Keratinocyte (primary cell): Measurements from ENCODE around the gene SECTM1. TPM values are rescaled to one million over a fixed set of nuclear protein-coding genes. Genes with fewer than 3 reads are reported as not detected.
A peak's percentile ranks its signal among the peaks of the same experiment; 100 is the strongest.

ENCODE experiments used
- DNase-seq: peaks from one replicate; pipeline ENCODE4 v3.0.0-alpha.2; 2011; ENCODE audit warnings: low read depth, missing footprints, low spot score
- FAIRE-seq: peaks from 2 replicates; lab custom pipeline; 2011; peaks lifted over from hg19 to GRCh38; lab: Jason Lieb, UNC
- H2AFZ ChIP-seq: 2 replicates; pipeline ENCODE4 v1.6.0; 2012; ENCODE audit warnings: low read length, control low read depth, inconsistent platforms; ENCODE audit not compliant: control insufficient read depth
- H3K27ac ChIP-seq: 2 replicates; pipeline ENCODE4 v1.5.1; 2011; ENCODE audit warnings: low read length; ENCODE audit not compliant: control insufficient read depth, insufficient read depth
- H3K27me3 ChIP-seq: 3 replicates; pipeline ENCODE4 v1.6.0; 2011; ENCODE audit warnings: low read length; ENCODE audit not compliant: control insufficient read depth, insufficient read depth; ENCODE audit errors: extremely low read depth
- H3K36me3 ChIP-seq, 2 experiments: 2 replicates in 1 of 2; 3 replicates in 1 of 2; pipeline ENCODE4 v1.5.1; 2011; ENCODE audit warnings: low read length in 2 of 2, mild to moderate bottlenecking in 1 of 2; ENCODE audit not compliant: control insufficient read depth in 2 of 2, insufficient read depth in 2 of 2; ENCODE audit errors: extremely low read depth in 1 of 2
- H3K4me1 ChIP-seq: 3 replicates; pipeline ENCODE4 v1.5.1; 2011; ENCODE audit warnings: low read length; ENCODE audit not compliant: control insufficient read depth, insufficient read depth; ENCODE audit errors: extremely low read depth
- H3K4me2 ChIP-seq: 3 replicates; pipeline ENCODE4 v1.6.0; 2011; ENCODE audit warnings: low read depth, low read length; ENCODE audit not compliant: control insufficient read depth, insufficient read depth; ENCODE audit errors: extremely low read depth
- H3K4me3 ChIP-seq, 3 experiments: fragments of 200-600 bp in 1 of 3; sonication (generic) in 1 of 3; 2 replicates in 2 of 3; 3 replicates in 1 of 3; pipeline ENCODE4 v1.5.1; 2011 to 2016; ENCODE audit warnings: low read length in 3 of 3, mild to moderate bottlenecking in 3 of 3, control low read depth in 2 of 3, inconsistent platforms in 1 of 3, low read depth in 1 of 3, mixed read lengths in 1 of 3, mixed run types in 1 of 3, moderate library complexity in 1 of 3; ENCODE audit not compliant: control insufficient read depth in 2 of 3, insufficient read depth in 2 of 3; ENCODE audit errors: extremely low read depth in 1 of 3
- H3K79me2 ChIP-seq: 2 replicates; pipeline ENCODE4 v1.6.0; 2012; ENCODE audit warnings: low read length; ENCODE audit not compliant: control insufficient read depth, insufficient read depth
- H3K9ac ChIP-seq: 3 replicates; pipeline ENCODE4 v1.6.0; 2011; ENCODE audit warnings: low read length; ENCODE audit not compliant: control insufficient read depth, insufficient read depth; ENCODE audit errors: extremely low read depth
- H3K9me1 ChIP-seq: 3 replicates; pipeline ENCODE4 v1.6.0; 2011; ENCODE audit warnings: low read length; ENCODE audit not compliant: control insufficient read depth, insufficient read depth; ENCODE audit errors: extremely low read depth
- H3K9me3 ChIP-seq: 2 replicates; pipeline ENCODE4 v1.5.1; 2012; ENCODE audit warnings: low read depth, low read length; ENCODE audit not compliant: control insufficient read depth
- H4K20me1 ChIP-seq: 3 replicates; pipeline ENCODE4 v1.6.0; 2011; ENCODE audit warnings: low read length; ENCODE audit not compliant: control insufficient read depth, insufficient read depth; ENCODE audit errors: extremely low read depth
- EZH2 ChIP-seq: IDR thresholded peaks from one replicate; pipeline ENCODE4 v1.6.1; 2012; ENCODE audit warnings: inconsistent platforms, mild to moderate bottlenecking, low read length, moderate library complexity
- dilution Hi-C: fragments of 300-500 bp; cut with MboI; formaldehyde crosslinking; loops from one replicate; pipeline ENCODE4 v1.7.0; 2020; ENCODE audit warnings: low sequenced_read_pairs; ENCODE audit not compliant: extremely low pct_ligation_motif_present
- polyA plus RNA-seq, 5 experiments: library from polyadenylated mRNA; depleted of rRNA in 3 of 5; stranded (reverse) in 3 of 5; stranded (forward) in 1 of 5; unstranded in 1 of 5; fragments of >200 nt; gene quantifications; 1 replicate in 1 of 5; 2 replicates in 3 of 5; 3 replicates in 1 of 5; pipeline versions ENCODE4 v1.2.1 to v1.2.3, GENCODE V29; 2011 to 2012; ENCODE audit warnings: missing spikeins in 2 of 5, low read depth in 1 of 5, low replicate concordance in 1 of 5
- TF ChIP-seq, protein P1 (sequence below), 3 experiments: IDR thresholded peaks in 1 of 3; conservative IDR thresholded peaks in 1 of 3; optimal IDR thresholded peaks in 1 of 3; 2 replicates in 2 of 3; 3 replicates in 1 of 3; pipeline versions ENCODE3 to v1.5.1; 2011; ENCODE audit warnings: low read length in 3 of 3, mild to moderate bottlenecking in 3 of 3, moderate library complexity in 2 of 3, control low read depth in 1 of 3, inconsistent platforms in 1 of 3; ENCODE audit not compliant: insufficient read depth in 2 of 3; ENCODE audit errors: extremely low read depth in 1 of 3

The SECTM1 gene
- polyA plus RNA-seq, 1 donor (not counting 4 experiments of a cell fraction or from before 2014, with no cell fraction given) = 2.0 TPM

DNA sequence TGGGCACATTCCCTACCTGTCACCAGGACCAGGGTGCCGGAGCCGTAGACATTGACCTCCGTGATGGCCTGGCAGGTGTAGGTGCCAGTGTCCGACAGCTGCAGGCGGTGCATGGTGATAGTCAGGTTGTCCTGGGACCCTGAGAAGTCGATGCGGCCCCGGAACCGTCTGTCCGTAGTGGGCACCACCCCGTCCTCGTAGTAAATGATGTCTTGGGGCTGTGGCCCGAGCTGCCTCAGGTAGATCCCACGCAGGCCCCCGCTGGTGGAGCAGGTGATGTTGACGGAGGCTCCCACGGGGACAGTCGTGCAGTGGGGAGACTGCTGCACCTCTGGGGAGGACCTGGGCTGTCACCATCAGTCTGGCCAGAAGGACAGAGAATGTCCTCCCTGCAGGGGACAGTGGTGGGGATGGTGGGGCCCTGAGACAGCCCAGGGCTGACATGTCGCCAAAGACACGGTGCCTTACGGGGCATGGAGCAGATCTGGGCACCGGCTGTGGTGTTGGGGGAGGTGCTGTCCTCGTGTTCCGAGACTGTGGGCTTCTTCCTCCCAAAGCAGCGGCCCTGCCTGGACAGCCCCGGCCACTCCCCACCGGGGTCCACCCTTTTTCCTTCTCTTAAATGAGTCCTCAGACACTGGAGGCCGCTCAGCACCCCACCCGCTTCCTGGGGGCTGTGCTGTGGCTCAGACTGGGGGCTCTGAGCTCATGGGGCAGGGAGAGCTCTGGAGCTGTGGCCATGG lies 16.7 kb downstream of the SECTM1 start:
- H4K20me1 ChIP-seq = no peaks in the 10 kb centered on the region
- FAIRE-seq (no peak), DNase-seq (no peak)
- no peaks in the 10 kb centered on the region for H3K79me2 ChIP-seq
- peaks cover 15% of the 10 kb centered on the region for H3K9me3 ChIP-seq
- peak; percentile 21 for TF ChIP-seq EZH2
- TF ChIP-seq, protein P1, sequence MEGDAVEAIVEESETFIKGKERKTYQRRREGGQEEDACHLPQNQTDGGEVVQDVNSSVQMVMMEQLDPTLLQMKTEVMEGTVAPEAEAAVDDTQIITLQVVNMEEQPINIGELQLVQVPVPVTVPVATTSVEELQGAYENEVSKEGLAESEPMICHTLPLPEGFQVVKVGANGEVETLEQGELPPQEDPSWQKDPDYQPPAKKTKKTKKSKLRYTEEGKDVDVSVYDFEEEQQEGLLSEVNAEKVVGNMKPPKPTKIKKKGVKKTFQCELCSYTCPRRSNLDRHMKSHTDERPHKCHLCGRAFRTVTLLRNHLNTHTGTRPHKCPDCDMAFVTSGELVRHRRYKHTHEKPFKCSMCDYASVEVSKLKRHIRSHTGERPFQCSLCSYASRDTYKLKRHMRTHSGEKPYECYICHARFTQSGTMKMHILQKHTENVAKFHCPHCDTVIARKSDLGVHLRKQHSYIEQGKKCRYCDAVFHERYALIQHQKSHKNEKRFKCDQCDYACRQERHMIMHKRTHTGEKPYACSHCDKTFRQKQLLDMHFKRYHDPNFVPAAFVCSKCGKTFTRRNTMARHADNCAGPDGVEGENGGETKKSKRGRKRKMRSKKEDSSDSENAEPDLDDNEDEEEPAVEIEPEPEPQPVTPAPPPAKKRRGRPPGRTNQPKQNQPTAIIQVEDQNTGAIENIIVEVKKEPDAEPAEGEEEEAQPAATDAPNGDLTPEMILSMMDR (optimal IDR thresholded peaks at IDR 0.05 in 1 of 3, IDR thresholded peaks at IDR 0.05 in 1 of 3, conservative IDR thresholded peaks at IDR 0.05 in 1 of 3; ENCODE audit: extremely low read depth in 1 of 3, insufficient read depth in 2 of 3, low read length in 3 of 3) = no peak
- H3K4me2 ChIP-seq = no peak overlapping the region
- H3K4me1 ChIP-seq = no peaks in the 10 kb centered on the region
- H3K9me1 ChIP-seq = no peaks in the 10 kb centered on the region
- H2AFZ ChIP-seq = no peak overlapping the region
- H3K27me3 ChIP-seq = peaks cover 57% of the 10 kb centered on the region
- dilution Hi-C loops = no loop called here
- no peaks in the 10 kb centered on the region for H3K36me3 ChIP-seq
- no peak overlapping the region for H3K9ac ChIP-seq
- no peak overlapping the region for H3K27ac ChIP-seq
- no peak overlapping the region for H3K4me3 ChIP-seq

GRCh38 chr17:82315703-82316358 lies 17.7 kb downstream of the SECTM1 start:
- no peaks in the 10 kb centered on the region for H4K20me1 ChIP-seq
- H3K9me3 ChIP-seq = peaks cover 15% of the 10 kb centered on the region
- H3K9ac ChIP-seq = no peak overlapping the region
- H3K79me2 ChIP-seq = no peaks in the 10 kb centered on the region
- peaks cover 58% of the 10 kb centered on the region for H3K27me3 ChIP-seq
- no peaks in the 10 kb centered on the region for H3K4me1 ChIP-seq
- dilution Hi-C loops = no loop called here
- TF ChIP-seq, protein P1 (optimal IDR thresholded peaks at IDR 0.05 in 1 of 3, IDR thresholded peaks at IDR 0.05 in 1 of 3, conservative IDR thresholded peaks at IDR 0.05 in 1 of 3; ENCODE audit: extremely low read depth in 1 of 3, insufficient read depth in 2 of 3, low read length in 3 of 3) = no peak
- TF ChIP-seq EZH2 = peak; percentile 95
- H3K4me2 ChIP-seq = no peak overlapping the region
- FAIRE-seq (no peak), DNase-seq (no peak)
- no peak overlapping the region for H2AFZ ChIP-seq
- no peaks in the 10 kb centered on the region for H3K9me1 ChIP-seq
- H3K27ac ChIP-seq = no peak overlapping the region
- H3K4me3 ChIP-seq = no peak overlapping the region
- H3K36me3 ChIP-seq = no peaks in the 10 kb centered on the region
